Islet of Langerhans (tissue), 1 donor: Measurements from ENCODE around the gene YPEL4.
A peak's percentile ranks its signal among the peaks of the same experiment; 100 is the strongest.

Experiments used
- FAIRE-seq: peaks from one replicate; lab custom pipeline; 2011; peaks lifted over from hg19 to GRCh38; lab: Jason Lieb, UNC

Gene YPEL4

DNA sequence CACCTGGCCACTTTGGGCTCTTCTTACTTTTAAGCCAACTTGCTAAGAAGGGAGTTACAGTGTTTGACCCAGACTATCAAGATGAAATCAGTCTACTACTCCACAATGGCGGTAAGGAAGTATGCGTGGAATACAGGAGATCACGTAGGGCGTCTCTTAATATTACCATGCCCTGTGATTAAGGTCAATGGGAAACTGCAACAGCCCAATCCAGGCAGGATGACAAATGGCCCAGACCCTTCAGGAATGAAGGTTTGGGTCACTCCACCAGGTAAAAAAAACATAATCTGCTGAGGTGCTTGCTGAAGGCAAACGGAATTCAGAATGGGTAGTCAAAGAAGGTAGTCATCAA lies 1.0 kb upstream of the YPEL4 start:
- no peak for FAIRE-seq

DNA sequence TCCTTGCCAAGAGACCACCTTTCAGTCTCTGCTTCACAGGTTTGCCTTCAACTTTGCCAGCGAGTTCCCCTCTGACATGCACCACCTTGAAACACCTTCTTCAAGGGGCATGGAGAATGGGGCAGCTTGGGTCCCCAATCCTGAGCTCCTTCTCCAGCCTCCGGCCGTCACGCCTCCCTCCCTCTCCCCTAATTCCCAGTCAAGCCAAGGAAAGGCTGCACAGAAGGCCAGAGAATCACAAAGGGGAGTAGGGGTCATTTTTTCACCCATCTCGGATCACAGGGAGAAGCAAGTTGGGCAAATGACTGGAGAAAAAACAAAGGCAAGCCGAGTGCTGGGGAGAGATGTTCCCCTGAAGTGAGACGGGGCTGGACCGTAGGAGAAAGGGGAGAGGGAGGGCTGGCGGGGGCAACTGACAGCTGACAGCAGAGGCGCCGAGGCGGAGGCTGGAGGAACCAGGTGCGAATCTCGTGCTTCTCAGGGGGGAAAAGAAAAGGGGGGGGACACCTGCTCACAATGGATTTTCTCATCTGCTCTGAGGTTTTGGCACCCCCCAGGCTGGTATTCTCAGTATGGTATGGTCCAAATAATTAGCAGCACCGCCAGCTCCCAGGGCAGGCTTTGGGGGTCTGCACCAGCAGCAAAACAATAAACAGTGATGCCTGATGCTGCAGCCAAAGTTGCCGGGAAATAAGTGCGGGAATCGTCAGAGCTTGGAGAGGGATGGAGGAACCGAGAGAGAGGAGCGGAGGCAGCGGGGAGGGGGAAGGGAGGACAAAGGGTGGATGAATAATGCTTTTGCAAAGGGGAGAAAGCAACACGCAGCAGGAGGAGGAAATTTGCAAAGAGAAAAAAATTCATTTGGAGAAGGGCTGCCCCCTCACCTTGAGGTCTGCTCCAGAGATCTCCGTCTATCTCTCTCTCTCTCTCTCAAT lies 644 bp downstream of the YPEL4 start:
- FAIRE-seq = no peak

DNA sequence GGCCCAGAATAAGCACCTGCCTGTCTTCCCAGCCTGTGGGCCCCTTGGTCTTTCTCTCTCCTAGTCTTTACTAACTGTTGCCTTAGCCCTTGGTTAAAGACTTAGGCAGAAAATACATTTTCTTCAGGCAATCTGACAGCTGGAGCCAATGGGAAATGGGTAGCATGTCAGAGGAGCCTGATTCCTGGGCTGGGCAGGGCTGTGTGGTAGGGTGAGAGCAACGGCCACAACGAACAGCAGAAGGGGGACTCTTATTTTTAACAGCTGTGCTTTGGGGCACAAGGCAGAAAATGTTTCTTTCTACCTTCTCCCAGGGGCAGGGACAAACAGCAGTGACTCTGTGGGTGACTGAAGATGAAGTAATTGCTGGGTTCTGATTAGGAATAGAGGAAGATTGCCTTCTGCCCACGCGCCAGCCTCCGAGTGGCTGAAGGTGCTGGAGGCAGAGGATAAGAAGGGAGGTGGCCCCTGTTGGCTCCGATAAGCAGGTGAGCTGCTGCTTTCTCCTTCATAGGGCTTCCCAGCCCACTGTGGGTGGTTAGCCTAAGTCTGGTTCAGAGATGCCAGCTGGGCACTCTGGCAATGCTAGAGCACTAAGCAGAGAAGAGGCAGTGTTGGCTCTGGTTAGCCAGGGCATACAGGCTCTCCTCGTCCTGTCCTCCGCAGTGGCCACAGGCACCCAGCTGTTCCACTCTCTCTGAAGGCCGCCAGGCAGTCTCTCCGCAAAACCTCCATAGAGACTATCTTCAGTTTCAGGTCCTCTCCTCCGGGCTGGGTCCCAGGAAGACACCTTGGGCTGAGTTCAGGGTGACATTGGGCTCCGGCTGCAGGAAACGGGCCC lies 1.5 kb downstream of the YPEL4 start:
- FAIRE-seq = no peak

- FAIRE-seq = no peak
Measured at GRCh38 chr11:57647372-57647771, 2.3 kb downstream of the YPEL4 start.

- FAIRE-seq = no peak
Measured at GRCh38 chr11:57646799-57647303, 2.9 kb downstream of the YPEL4 start.

DNA sequence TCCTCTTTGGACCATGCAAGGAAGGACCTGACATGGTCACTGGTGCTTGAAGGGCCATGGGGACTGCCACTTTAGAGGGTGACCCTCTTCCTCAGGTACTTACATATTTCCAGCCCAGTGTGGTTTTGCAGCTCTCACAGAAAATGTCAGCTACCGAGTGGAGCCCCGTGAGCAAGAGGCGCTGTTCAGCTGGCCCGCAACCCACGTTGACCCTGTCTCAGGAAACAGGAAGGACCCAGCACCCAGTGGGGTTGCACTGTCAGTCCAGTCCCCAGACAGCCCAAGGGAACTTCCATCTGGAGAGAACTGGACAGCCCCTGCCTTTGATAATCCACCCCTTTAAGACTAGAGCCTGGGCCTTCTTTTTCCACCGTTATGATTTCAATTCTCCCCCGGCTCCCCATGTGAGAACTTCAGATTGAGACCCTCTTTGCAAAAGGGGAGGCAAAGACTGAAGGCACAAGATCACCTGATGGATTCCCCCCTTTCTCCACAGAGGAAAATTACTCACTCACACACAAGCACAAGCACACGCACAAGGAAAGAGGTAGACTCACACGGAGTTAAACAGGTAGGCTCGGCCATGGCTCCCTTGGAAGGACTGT lies 3.4 kb downstream of the YPEL4 start:
- FAIRE-seq = no peak

GRCh38 chr11:57645689-57646085 lies 4.0 kb downstream of the YPEL4 start:
- no peak for FAIRE-seq

DNA sequence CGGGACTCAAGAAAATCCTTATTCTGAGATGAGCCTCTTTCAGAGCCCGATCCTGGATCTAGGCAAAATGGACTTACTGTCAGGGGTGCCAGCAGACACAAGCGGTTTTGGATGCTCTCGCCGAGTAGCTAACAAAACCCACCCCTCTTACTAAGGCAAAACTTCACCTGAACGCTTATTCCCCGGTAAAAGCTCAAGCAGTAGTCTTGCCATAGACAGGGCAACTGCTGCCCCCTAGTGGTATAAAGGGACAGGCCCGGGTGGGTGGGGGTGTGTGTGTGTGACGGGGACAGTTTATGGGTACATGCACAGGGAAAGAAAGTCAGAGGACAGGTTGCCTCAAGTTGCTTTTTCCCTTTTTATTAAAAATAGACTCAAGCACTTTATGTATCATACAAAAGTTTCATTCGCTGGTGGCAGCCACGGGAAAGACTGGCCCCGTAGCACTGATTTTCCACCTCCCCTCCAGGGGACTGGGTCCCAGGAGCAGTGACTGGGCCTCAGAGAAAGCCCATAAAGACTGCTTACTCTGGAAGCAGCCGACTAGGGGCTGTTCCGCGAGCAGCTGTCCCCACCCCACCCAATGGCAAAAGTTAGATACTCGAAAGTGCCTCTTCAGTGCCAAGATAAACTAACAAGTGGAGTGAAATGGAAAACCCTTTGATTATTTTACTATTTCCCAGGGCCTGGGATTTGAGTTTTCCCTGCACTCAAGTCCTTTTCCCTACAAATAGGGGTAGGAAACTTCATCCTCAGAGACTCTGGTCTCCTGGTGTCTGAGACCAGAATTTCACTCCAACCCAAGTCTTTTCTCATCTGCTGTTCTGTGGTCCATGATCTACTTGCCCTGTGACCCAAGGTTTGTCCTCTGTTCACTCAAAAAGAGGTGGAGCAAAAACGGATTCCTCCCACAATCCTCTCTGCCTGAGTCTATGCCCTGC lies 4.7 kb downstream of the YPEL4 start:
- FAIRE-seq = no peak

DNA sequence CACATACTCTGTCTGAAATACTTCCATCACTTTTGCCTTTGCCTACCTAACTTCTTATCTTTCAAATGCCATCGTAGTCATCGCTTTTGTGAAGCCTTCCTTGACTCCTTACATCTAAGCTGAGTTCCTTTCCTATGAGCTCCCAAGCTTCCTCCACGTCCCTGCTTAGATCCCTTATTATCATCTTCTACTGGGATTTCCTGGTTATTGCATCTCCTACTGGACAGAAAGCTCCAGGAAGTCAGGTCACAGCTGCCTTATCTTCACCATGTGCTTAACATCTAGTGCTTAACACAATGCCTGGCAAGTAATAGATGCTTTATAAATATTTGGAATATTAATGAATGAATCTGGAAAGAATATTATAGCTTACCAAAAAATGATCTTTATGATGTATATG lies 5.9 kb downstream of the YPEL4 start:
- FAIRE-seq = no peak

DNA sequence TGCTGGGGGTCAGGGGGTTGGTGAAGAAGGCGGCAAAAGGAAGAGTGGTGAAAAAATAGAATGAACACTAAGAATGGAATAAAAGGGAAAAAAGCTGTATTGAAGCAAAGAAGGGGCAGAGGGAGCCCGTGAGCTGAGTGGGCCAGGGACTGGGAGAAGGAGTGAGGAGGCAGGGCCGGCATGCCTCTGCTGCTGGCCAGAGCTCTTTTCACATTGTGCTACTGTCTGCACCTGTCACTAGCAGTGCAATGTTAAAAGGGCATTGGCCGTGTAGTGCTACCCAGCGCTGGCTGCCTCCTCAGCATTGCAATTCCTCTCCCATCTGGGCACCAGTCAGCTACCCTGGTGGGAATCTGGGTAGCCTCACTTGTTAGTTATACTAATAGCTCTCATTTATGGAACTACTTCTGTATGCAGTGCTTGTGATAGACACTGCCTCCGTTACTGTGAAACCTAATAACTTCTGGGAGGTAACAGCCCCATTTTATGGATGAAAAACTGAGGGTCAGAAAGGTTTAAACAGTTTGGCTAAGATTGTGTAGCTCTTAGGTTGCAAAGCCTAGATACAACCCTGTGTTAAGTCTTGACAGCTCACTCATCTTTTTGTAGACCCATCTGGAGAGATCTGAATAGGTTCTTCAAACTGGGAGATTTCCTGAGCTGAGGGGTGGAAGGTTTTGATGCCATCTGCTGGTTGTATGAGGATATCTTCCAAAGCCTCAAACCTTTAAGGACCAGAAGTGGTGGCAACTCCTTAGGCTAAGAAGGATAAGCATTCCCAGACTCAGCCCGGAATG lies 8.5 kb downstream of the YPEL4 start:
- peak; percentile 55 for FAIRE-seq

- no peak for FAIRE-seq
Measured at GRCh38 chr11:57640068-57640800, 9.5 kb downstream of the YPEL4 start.

DNA sequence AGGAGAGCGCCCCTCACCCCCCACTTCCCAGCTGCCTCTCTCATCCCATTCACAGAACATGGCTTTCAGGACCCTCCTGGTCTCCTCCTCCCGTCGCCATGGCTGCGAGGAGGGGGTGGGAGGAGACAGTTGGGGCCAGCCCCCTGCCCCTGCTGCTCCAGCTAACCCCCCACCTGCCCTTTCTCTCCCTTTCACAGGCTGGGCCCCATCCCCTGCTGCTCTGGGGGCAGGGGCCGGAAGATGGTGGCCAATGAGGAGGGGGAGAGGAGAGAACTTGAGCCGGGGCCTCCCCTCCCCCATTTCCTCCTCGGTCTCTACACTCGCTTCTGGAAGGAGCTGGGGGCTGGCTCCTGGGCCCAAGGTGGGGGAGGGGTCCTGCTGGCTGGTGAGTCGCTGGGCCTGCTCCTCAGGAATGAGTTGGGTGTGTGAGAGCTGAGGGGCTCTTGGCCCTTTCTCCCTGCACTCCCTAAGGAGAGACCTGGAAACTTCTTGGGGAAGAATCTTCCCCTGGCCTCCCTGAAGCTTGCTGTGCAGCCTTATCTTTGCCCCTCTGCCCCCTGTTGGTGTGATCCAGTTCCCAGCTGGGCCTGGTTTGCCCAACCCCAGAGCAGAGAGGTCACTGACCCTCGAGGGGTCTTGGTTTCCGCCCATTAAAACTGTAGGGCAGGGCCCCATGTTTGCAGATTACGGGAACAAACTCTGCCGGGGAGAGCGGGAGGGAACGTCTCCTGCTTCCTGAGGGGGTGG lies 10.2 kb downstream of the YPEL4 start:
- no peak for FAIRE-seq

GRCh38 chr11:57638811-57639320 lies 10.8 kb downstream of the YPEL4 start:
- FAIRE-seq = no peak

DNA sequence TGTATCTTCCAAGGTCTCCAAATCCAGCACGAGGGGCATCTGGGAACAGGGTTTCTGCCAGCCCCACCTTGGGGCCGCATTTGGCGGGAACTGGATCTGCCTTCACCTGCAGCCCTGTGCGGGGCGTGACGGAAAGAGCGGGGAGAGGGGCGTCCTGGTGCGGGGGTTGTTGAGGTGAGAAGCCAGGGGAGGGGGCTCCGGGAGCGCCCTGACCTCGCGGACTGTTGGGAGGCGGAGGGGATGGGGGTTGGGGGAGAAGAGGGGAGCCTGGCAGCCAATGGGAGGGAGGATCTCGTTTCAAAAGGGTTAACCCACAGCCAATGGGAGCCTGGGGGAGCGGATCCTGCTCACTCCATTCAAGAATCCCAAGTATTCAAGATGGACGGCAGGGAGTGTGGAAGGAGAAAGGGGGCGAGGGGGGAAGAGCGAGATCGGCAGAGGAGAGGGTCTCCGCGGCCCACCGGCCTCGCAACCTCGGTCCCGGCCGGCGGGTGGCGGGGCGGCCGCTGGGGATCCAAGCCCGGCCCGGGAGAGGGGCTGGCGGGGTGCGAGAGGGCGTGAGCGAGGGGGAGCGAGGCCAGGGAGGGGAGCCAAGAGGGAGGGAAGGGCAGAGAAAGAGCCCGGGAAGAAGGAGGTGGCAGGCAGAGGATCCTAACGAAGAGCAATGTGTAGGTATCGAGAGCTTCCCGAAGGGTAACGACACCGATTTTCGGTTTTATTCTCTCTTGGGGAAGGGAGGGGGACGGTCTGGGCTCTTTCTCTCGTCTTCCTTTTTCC lies 11.5 kb downstream of the YPEL4 start:
- FAIRE-seq = no peak

- FAIRE-seq = no peak
Measured at GRCh38 chr11:57637626-57638004, 12.1 kb downstream of the YPEL4 start.

DNA sequence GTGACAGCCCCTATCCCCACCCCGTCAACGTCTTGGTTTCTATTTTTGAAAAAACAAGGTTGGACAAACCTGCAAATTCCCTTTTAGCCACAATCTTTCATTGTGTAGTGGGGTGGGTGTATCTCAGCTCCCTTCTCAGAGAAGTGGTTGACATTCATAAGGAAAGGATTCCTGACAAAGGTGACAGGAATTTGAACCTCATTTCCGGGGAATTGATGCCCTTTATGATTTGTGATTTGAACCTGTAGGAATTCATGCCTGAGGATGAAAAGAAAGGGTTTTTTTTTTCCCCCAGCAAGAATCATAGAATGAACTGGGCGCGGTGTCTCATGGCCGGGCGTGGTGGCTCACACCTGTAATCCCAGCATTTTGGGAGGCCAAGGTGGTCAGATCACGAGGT lies 14.5 kb downstream of the YPEL4 start:
- no peak for FAIRE-seq

GRCh38 chr11:57634311-57634710 lies 15.4 kb downstream of the YPEL4 start:
- FAIRE-seq = no peak

DNA sequence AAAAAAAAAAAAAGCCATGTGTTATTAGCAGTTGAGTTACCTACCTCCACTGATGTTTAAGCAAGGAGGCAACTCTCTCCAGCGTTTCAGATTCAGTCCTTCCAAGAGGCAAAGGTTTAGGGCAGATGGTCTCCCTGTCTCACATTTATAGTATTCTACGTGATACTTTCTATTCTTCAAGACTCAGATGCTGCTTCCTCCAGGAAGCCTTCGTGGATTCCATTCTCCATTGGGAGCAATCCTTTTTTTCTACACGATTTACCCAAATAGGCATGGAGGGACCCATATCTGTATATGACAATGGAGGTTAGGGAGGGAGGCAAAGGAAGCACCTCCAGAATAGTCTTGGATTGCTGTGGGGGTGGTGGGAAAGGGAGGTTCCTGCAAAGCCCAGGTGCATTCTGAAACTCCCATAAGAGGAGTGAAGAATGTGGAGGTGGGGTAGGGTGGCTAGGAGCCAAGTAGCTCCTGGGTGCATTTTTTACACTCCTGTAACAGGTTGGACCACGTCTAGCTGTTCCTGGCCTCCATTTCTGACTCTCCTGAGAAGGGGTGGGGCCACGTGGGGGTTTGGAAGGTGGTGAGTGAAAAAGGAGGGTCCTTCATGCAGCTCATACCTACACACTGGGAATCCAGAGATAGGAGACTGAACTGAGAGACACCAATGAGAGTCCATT lies 16.2 kb downstream of the YPEL4 start:
- no peak for FAIRE-seq
